GM18507 (cell line): ENCODE data around the gene PLEKHA4.

Source experiments
- DNase-seq: peaks from one replicate; pipeline ENCODE4 v3.0.0; 2011; ENCODE audit warnings: low read depth; ENCODE audit not compliant: insufficient read length; ENCODE audit errors: extremely low spot score
- FAIRE-seq: peaks from 2 replicates; lab custom pipeline; 2011; peaks lifted over from hg19 to GRCh38; lab: Jason Lieb, UNC

Gene PLEKHA4

DNA sequence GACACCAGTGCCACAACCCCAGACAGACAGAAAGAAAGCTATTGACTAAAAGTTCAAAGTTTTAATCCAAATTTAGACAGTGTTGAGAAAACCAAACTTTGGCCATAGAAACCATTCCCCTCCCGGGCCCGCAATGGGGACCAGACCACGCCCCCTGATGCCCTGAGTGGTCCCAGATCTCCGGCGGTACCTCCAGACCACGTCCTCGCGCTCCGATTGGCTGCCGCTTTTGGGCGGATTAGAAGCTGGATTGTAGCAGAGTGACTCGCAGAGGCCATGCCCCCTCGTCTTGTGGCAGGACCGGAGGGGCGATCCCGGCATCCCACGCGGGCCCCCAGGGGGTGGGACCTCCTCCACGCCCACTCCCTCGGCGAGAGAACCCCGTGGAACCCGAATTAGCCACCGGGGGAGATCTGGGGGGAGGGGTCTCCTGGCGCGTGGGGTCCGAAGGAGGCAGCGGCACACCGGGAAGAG is 31.3 kb downstream of the PLEKHA4 start:
- DNase-seq (peak; percentile 83), FAIRE-seq (peak; percentile 90)

DNA sequence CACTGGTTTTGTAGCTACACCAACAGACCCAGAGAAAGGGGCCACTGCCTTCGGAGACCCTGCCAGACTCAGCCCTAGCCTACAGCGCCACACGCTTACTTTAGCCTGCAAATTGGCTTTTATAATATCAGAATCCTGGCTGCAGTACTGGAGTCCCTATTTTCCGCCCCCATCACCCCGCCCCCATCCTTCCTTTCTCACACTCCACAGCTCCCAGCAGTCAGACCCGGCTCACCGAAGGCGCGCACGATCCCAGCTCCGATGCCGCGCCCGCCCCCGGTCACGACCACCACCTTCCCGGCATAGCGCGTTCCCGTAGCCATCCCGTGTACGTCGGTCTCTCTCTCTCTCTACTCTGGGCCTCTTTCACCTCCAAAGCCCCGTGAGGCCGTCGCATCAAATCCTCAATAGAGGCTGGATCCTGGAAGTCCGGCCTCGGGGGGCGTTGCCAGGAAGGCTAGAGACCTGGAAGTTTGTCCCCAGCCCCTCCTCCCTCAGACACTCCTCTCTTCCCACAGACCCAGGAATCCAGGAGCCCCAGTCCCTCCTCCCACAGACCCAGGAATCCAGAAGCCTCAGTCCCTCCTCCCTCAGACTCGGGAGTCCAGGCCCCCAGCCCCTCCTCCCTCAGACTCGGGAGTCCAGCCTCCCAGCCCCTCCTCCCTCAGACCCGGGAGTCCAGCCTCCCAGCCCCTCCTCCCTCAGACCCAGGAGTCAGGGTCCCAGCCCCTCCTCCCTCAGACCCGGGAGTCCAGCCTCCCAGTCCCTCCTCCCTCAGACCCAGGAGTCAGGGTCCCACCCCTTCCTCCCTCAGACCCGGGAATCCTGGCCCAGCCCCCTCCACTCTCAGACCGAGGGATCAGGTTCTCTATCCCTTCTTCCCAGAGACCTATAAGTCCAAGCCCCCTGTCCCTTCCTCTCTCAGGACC is 32.1 kb downstream of the PLEKHA4 start, which contains the start of gene HSD17B14:
TSS of gene HSD17B14 (minus strand) at position 403 of the 929 bp plus-strand sequence. CDS start at position 323, 80 bp downstream.
- no peak for FAIRE-seq
- no peak for DNase-seq

DNA sequence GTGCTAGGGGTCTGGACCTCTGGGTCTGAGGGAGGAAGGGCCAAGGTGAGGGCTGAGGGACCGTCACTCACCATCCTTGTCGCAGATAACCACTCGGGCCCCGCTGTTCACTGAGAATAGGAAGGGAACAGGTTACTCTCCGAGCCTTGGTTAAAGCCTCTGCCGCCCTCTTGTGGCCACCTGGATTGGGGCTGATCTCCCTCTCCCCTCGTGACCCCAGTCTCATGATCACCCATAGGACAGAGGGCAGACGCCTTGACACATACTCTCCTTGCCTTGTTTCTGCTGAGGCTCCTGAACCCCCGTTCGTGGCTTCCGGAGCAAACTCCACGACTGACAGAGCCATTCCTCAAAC is 32.7 kb downstream of the PLEKHA4 start:
- FAIRE-seq (peak; percentile 94), DNase-seq (peak; percentile 81)

DNA sequence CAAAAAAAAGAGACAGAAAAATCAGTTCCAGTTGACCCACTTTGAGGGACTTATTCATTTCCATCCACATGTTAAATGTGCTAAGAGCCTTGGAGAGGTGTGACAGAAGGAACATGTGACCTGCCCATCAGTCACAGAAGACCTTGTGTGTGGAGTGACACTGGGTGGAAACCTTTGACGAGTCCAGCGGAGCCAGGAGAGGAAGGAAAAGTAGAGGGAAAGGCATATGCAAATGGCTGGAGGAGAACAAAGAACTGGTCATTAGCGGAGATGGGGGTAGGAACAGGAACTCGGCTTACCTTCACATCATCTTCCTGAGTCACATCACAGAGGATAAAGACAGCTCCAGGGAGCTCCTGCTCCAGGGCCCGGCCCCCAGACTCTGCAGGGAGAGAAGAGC is 34.4 kb downstream of the PLEKHA4 start:
- DNase-seq (no peak), FAIRE-seq (no peak)

DNA sequence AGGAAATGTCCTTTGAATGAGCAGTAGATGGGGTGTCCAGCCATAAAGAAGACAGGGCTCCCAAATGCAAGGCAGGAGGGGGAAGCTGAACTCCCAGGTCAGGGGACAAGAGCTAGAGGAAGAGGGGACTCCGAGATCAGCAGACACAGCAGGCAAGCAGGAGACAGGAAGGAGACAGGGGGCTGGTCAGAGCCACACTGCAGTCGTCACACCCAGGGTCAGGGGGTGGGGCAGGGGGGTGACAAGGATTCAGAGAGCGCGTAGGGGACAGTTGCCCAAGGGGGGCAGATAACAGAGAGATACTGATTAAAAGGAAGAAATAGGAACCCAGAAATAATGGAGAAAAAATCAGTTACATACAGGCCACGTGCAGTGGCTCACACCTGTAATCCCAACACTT is 35.4 kb downstream of the PLEKHA4 start:
- FAIRE-seq (no peak), DNase-seq (no peak)

DNA sequence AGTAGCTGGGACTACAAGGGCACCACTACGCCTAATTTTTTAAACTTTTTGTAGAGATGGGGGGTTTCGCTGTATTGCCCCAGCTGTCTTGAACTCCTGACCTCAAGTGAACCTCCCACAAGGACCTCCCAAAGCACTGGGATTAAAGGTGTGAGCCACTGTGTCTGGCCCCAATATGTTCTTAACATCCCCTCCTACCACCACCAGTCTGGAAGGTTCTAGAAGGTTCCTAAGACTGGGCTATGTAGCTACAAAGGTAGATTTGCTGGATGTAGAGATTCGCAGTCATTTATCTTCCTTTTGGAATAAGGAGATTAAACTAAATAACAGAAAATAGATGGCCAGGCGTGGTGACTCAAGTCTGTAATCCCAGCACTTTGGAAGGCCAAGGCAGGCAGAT is 37.5 kb downstream of the PLEKHA4 start:
- FAIRE-seq, result no peak

DNA sequence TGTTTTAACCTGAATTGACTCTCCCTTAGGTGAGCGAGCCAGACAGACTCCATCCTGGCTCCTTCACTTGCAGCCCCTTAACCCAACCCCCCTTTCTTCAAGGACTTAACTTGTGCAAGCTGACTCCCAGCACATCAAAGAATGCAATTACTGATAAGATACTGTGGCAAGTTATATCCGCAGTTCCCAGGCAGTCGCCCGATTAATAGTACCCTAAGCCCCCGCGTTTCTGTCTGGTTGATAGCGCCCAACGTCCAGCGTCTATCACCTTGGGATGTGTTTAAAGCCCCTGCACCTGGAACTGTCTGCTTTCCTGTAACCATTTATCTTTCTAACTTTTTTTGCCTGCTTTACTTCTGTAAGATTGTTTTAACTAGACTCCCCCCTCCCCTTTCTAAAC is 38.3 kb downstream of the PLEKHA4 start:
- DNase-seq, result no peak
- no peak for FAIRE-seq

More for the DNA sequence above, 37.5 kb downstream of the PLEKHA4 start:
- no peak for DNase-seq

DNA sequence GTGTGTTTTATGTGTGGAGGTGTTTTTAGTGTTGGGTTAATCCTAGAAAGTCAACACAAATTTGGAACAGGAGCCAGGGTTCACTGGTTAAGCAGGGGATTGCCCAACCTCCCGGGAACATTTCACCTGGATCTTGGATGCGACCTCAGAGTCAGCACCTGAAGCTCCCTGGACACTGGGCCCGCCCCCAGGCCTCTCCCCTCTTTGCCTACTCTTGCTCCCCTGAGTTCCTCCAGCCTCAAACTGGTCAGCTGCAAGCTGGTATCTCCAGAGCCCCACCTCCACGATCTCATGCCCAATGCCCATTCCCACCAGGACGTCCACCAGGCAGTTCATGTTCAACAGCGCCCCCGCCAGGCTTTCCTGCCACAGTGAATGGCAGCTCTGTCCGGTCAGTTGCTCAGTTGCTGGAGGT is 41.8 kb downstream of the PLEKHA4 start:
- FAIRE-seq, result no peak

DNA sequence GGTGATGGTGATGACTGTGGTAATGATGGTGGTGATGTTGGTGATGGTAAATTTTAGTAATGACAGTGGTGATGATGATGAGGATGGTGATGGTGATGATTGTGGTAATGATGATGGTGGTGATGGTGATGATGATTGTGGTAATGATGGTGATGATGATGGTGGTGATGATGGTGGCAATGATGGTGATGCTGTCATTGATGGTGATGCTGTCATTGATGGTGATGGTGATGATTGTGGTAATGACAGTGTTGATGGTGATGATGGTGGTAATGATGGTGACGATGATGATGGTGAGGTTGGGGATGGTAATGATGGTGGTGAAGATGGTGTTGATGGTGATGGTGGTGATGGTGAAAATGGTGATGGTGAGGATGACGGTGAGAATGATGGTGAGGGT is 45.9 kb downstream of the PLEKHA4 start:
- DNase-seq, result no peak
- no peak for FAIRE-seq

More for the DNA sequence above, 41.8 kb downstream of the PLEKHA4 start:
- DNase-seq, result no peak

DNA sequence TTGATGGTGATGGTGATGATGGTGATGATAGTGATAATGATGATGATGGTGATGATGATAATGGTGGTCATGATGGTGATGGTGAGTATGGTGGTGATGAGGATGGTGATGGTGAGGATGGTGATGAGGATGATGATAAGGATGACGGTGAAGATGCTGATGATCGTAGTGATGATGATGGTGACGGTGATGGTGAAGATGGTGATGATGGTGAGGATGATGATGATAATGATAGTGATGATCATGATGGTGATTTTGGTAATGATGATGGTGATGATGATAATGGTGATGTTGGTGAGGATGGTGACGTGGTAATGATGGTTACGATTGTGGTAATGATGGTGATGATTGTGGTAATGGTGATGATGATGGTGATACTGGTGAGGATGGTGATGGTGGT is 46.8 kb downstream of the PLEKHA4 start:
- FAIRE-seq (no peak), DNase-seq (no peak)

DNA sequence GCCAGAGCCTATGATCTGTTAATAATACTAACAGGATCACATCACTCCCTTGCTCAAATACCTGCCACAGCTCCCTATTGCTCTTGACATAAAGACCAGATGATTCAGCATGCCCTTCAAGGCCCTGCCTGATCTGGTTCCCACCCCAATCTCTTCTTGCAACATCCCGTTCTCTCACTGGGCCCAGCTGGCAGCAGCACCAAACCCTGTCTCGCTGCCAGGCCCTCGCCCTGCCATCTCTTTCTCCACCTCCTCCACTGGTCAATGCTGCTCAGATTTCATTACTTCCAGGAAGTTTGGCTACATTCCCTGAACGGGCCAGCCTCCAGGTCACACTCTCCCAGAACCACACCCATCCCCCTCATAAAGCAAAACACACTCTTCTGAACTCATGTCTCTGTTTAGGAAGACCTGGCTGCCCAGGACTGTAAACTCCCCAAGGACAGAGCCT is 49.0 kb downstream of the PLEKHA4 start:
- DNase-seq (no peak), FAIRE-seq (no peak)

DNA sequence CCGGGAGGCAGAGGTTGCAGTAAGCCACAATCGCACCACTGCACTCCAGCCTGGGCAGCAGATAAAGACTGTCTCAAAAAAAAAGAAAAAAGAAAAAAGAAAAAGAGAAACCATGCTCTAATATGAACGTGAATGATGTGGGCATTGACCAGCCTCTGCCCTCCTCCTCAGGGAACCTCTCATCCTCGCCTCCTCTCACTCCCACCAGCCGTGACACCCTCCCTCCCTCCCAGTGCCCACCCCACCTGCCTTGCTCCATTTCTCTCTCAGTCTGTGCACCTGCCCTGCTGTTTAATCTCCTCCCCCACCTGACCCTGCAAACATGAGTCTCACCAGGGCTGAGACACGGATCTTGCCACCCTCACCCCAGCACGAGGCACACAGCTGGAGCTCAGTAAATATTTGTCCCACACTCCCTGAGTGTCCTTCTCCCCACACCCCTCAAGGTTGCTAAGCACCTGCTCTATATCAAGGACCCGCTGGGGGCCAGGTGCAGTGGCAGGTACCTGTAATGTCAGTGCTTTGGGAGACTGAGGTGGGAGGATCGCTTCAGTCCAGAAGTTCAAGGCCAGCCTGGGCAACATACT is 50.1 kb downstream of the PLEKHA4 start:
- DNase-seq (no peak), FAIRE-seq (no peak)

DNA sequence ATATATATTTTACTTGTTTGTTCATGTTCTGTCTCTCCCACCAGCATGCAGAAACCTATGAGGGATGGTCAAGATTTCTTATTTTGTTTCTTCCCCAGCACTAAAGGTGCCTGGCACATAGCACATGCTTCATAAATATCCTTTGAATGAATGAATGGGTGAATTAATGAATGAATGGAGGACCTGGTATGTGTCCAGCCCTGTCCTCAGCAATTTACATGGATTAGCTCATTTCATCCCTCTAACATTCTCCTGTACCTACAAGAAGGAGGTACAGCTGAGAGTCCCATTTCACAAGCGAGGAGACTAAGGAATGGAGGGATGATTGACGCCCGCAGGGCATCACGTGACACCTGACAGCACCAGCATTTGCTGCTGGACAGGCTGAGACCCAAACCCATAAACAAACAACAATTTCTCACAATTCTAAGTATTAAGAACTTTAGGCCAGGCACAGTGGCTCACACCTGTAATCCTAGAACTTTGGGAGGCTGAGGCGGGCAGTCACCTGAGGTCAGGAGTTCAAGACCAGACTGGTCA is 50.8 kb downstream of the PLEKHA4 start:
- DNase-seq (no peak), FAIRE-seq (no peak)

DNA sequence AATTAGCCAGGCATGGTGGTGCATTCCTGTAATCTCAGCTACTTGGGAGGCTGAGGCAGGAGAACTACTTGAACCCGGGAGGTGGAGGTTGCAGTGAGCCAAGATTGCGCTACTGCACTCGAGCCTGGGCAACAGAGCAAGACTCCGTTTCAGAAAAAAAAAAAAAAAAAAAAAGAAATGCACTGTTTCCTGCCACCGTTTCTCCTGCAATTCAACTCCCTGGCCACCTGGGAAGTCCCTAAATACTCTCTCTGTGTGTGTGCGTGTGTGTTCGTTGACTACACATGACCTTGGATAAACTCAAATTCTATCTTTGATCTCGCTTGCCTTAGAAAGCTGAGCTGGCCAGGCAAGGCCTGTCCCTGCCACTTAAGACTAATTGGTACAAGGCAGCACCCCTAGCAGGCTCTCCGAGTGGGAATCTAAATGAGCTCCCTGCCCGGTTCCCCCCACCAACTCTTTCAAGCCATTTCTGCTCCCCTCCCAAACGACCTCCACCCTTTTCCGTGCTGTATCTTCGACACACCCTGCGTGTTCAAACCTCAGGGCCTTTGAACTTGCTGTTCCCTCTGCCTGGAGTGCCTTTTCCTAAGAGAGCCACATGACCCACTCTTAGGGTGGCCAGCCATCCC is 52.4 kb downstream of the PLEKHA4 start:
- FAIRE-seq (no peak), DNase-seq (no peak)

DNA sequence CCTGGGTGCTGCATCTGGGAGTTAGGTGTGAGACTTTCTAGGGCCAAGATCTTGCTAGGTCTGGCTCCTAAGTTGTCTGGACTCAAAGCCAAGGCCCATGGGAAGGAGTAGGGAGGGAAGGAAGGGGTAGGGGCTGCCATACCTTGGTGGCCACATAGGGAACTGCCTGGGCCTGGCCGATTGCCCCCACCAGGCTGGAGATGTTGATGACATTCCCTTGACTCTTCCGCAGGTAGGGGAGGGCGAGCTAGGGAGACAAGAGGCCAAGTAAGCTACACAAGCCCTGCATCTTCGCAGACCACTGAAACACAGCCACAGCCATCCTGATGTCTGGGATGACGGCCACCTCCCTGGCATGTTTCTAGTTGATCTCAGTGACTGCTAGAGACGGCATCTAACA is 53.5 kb downstream of the PLEKHA4 start:
- DNase-seq (no peak), FAIRE-seq (no peak)

DNA sequence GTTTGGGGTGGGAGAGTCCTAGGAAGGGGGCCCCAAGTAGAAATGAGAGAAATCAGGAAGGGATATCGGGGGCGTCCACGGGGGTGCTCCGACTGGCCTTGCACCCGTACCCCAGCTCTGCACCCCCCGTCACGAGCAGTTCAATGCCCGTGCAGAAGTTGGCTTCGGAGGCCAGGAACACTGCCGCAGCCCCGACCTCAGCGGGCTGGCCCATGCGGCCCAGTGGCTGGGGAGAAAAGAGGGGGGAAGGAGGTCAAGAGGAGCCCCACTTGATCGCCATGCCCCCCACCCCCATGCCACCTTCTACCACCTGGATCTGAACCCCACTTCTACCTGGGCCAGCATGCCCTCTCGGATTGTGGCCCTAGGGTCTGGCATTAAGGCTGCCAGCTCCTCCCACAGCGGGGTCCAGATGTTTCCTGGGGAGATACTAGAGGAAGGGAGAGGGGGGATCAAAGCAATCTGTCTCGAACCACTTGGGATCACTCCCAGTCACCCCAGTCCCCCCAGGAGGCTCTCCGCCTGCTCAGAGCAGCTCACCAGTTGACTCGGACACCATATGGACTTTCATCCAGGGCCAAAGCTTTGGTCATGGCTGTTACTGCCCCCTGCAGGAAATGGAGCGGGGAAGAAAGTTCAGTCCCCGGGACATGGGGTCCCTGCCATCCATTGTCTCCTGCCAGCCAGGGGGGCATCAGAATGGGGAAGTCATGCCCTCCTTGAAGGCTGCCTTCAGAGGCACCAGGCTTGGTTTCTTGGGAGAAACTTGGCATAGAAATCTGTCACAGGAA is 55.1 kb downstream of the PLEKHA4 start:
- FAIRE-seq (no peak), DNase-seq (no peak)

DNA sequence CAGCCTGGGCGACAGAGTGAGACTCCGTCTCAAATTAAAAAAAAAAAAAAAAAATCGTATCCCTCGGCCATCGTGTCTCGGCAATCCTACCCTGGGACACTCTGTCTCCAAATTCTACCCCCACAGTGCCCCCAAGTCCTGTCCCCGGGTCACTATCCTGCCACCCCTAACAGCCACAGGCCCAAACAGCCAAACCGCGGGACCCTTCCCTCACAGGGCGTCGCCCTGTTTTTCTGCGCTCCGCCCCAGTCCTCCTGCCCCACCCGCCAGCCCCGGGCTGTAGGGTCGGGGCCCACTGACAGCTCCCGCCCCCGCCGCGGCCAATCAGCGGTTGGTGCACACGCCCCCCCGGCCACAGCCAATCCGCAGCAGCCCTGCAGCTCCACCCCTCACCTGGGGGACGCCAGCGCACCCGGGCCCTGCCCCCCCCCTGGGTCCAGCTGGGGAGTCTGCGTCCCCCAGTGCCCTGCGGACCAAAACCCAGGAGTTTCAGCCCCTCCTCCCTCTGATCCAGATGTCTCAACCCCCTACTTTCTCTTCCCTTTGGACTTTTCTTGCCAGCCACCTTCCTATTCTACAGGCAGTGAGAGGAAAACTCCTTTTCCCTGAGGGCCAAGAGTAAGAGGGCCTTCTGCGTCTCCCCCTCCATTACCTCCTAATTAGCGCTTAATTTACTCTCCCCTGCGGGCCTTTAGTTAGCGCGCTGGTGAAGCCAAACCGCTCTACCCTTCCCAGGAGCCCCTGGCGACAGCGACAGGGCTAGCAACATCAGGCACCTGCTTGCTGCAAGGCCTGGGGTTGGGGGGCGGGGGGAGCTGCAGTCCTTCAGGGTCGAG is 56.1 kb downstream of the PLEKHA4 start:
- peak; percentile 75 for FAIRE-seq
- DNase-seq, result peak; percentile 83

DNA sequence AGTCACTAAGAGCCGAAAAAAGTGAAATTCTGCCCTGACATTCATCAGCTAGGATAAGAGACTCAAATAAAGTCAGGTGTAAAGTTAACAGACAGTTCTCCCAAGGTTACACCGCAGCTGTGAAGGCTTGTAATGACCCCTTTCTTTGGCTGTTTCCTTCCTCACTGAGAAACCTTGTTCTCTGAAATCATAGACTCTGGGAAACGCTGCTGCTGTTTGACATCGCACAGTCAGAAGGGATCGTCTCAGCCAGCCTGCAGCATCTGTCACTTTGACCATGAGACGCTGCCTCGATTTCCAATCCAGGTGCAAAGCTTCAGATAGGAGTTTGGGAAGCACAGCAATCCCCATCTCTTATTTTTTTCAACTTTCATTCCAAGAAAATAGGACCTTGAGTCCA is 58.3 kb downstream of the PLEKHA4 start:
- peak; percentile 31 for FAIRE-seq
- no peak for DNase-seq
